ENCODE measurements around the gene CTDSP2.

DNA sequence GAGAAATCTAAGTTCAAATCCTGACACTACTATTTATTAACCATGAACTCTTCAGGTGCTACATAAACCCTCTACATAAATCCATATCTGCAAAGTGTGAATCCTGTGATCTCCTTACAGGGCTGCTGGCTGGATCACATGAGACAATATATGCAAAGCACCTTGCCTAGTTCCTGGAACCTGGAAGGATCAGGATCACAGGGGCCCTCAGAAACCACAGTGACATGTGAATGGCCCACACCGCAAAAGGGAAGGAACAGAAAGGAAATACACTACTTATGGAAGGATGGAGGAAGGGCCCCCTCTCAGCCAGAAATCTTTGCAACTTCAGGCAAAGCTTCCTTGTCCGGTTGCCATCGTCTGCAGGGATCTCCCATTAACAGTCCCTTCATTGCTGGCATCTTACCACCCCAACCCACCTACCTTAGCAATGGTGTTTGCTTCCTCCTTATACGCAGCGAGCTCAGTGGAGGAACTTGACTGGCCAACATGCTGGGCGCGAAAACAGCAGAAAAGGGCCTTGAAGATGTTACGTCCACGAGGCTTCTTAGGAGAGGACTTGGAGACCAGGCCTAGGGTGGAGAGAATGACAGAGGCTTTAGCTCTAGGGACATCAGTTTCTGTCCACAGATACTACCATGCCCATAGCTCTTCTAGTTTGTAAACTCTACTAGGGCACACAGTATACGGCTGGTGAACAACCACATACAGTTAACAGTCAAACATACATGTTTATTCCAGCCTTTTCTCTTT, 17.3 kb downstream of the CTDSP2 start:
- TF ChIP-seq TAF1 (IDR thresholded peaks at IDR 0.05; ENCODE audit: low read depth) = no peak
- TF ChIP-seq, protein P1, sequence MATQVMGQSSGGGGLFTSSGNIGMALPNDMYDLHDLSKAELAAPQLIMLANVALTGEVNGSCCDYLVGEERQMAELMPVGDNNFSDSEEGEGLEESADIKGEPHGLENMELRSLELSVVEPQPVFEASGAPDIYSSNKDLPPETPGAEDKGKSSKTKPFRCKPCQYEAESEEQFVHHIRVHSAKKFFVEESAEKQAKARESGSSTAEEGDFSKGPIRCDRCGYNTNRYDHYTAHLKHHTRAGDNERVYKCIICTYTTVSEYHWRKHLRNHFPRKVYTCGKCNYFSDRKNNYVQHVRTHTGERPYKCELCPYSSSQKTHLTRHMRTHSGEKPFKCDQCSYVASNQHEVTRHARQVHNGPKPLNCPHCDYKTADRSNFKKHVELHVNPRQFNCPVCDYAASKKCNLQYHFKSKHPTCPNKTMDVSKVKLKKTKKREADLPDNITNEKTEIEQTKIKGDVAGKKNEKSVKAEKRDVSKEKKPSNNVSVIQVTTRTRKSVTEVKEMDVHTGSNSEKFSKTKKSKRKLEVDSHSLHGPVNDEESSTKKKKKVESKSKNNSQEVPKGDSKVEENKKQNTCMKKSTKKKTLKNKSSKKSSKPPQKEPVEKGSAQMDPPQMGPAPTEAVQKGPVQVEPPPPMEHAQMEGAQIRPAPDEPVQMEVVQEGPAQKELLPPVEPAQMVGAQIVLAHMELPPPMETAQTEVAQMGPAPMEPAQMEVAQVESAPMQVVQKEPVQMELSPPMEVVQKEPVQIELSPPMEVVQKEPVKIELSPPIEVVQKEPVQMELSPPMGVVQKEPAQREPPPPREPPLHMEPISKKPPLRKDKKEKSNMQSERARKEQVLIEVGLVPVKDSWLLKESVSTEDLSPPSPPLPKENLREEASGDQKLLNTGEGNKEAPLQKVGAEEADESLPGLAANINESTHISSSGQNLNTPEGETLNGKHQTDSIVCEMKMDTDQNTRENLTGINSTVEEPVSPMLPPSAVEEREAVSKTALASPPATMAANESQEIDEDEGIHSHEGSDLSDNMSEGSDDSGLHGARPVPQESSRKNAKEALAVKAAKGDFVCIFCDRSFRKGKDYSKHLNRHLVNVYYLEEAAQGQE (IDR thresholded peaks at IDR 0.05; ENCODE audit: low read depth) = no peak
- no peak for TF ChIP-seq RAD21 (IDR thresholded peaks at IDR 0.05; ENCODE audit: low read depth)
- no peak for TF ChIP-seq EP300 (IDR thresholded peaks at IDR 0.05; ENCODE audit: borderline replicate concordance)
- TF ChIP-seq, protein P2, sequence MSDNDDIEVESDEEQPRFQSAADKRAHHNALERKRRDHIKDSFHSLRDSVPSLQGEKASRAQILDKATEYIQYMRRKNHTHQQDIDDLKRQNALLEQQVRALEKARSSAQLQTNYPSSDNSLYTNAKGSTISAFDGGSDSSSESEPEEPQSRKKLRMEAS (IDR thresholded peaks at IDR 0.05) = no peak
- no peak for TF ChIP-seq CEBPB (IDR thresholded peaks at IDR 0.05)
- TF ChIP-seq YY1 (IDR thresholded peaks at IDR 0.05; ENCODE audit: low read depth) = no peak

Measured in Ishikawa (cell line).